ENCODE data around the gene TMC4.
"Not testable (repeated sequence)": the region's sequence is repeated elsewhere in the genome, so short reads cannot be mapped to it uniquely, and the experiment has no call there.

The TMC4 gene

GRCh38 chr19:54204767-54205468 is 32.0 kb upstream of the TMC4 start:
- DNase-seq (ENCODE audit: low spot score): no peak

GRCh38 chr19:54203151-54203611 is 30.2 kb upstream of the TMC4 start:
- DNase-seq (ENCODE audit: low spot score): no peak

- no peak for DNase-seq (ENCODE audit: low spot score)
Observed at GRCh38 chr19:54201980-54202379, 29.0 kb upstream of the TMC4 start.

- no peak for DNase-seq (ENCODE audit: low spot score)
Observed at GRCh38 chr19:54201172-54201701, 28.3 kb upstream of the TMC4 start.

GRCh38 chr19:54199401-54199800 is 26.4 kb upstream of the TMC4 start:
- DNase-seq (ENCODE audit: low spot score): no peak

DNA sequence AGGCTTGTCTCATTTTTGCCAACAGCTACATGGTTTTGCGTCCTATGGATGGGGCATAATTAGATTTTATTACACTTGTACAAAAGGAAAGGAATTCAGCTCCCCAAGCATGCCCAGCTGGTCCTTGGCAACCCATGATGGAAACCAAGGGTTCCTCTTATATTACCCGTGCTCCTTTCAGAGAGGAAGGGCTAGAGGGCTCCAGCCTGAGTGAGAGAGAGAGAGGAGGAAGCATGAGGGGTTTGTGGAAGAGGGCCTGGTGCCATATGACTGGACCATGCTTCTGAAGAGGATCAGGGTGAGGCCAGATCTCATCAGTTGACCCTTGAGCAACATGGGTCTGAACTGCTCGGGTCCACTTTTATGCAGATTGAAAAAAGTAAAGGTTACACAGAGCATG is 24.2 kb upstream of the TMC4 start:
- no peak for DNase-seq (ENCODE audit: low spot score)

GRCh38 chr19:54196536-54196935 is 23.6 kb upstream of the TMC4 start:
- DNase-seq (ENCODE audit: low spot score): no peak

DNA sequence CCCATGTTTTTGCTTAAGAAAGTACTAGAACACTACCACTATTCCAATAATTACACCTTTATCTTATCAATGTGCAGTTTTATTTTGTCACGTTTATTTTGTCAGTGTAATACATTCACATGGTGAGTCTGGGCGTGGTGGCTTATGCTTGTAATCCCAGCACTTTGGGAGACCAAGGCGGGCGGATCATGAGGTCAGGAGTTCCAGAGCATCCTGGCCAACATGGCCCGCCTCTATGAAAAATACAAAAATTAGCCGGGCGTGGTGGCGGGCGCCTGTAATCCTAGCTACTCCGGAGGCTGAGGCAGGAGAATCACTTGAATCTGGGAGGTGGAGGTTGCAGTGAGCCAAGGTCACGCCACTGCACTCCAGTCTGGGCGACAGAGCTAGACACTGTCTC is 21.5 kb upstream of the TMC4 start:
- DNase-seq (ENCODE audit: low spot score): not testable (repeated sequence)

GRCh38 chr19:54193011-54193410 is 20.1 kb upstream of the TMC4 start:
- no peak for DNase-seq (ENCODE audit: low spot score)

DNA sequence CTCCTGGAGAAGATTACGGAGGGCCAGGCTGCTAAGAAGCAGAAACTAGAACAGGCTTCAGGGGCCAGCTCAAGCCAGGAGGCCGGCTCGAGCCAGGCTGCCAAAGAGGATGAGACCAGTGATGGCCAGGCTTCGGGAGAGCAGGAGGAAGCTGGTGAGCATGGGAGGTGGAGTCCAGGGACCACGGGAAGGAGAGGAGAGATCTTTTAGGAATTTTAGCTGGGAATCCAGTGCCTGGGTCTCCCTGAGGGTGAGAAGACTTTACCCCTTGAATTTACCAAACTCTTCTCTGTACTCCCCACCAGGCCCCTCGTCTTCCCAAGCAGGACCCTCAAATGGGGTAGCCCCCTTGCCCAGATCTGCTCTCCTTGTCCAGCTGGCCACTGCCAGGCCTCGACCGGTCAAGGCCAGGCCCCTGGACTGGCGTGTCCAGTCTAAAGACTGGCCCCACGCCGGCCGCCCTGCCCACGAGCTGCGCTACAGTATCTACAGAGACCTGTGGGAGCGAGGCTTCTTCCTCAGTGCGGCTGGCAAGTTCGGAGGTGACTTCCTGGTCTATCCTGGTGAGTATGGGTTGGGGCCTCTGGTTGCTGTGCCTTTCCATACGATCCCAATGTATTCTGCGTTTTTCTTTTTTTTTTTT is 19.0 kb upstream of the TMC4 start:
- DNase-seq (ENCODE audit: low spot score): no peak

DNA sequence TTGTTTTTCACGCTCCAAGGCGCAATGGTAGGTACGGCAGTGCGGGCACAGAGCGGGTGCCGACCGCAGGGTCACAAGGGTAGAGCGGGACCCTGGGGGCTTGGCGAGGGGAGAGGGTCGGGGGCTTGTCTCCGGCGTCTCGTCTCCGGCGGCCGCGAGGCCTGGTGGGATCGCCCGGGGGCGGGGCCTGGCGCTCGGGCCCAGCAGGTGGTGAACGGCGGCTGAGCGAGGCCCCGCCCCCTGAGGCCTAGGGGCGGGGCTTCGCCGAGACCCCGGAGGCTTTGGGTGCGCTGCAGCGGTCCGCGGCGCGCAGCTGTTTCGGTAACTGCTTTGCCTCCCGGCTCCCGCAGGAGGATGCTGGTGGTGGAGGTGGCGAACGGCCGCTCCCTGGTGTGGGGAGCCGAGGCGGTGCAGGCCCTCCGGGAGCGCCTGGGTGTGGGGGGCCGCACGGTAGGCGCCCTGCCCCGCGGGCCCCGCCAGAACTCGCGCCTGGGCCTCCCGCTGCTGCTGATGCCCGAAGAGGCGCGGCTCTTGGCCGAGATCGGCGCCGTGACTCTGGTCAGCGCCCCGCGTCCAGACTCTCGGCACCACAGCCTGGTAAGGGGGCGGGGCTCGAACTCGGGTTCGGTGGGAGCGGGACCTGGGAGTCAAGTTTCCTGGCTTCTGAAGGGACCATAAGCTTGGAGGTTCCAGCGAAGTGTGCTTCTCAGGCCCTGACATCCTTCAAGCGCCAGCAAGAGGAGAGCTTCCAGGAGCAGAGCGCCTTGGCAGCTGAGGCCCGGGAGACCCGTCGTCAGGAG is 18.3 kb upstream of the TMC4 start, which contains the start of gene TSEN34:
Gene TSEN34 (plus strand): TSS at position 298 of the 800 bp plus-strand sequence. CDS start 57 bp downstream, at position 355.
- DNase-seq (ENCODE audit: low spot score): no peak

DNA sequence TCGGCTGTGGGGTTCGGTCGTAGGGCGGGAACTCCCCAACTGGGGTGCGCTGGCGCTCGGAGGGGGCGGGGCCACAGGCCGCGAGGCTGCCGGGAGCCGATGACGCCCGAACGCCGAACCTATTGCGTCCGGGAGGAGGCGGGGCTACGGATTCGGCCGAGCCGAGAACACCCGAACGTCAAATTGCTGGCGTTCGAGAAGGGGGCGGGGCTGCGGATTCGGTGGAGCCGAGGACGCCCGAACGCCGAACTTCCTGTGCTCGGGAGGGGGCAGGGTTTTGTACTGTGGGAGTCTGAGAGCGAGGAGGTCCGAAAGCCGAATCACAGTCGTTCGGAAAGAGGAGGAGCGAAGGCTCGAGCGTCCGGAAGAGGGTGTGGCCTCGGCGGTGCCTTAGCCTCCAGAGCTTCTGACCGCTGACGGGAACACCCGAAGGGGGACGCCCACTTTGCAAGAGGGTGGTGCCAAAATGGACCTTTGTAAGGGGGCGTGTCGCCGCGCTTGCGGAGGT is 17.6 kb upstream of the TMC4 start:
- DNase-seq (ENCODE audit: low spot score): peak; percentile 100

GRCh38 chr19:54189735-54190502 is 17.0 kb upstream of the TMC4 start:
- DNase-seq (ENCODE audit: low spot score): peak; percentile 100

GRCh38 chr19:54189145-54189734 is 16.3 kb upstream of the TMC4 start, which contains the start of gene MBOAT7:
MBOAT7 (minus strand) TSS chr19:54189580; CDS start chr19:54188508, 1,072 bp downstream.
- no peak for DNase-seq (ENCODE audit: low spot score)

GRCh38 chr19:54188215-54188871 is 15.4 kb upstream of the TMC4 start:
- DNase-seq (ENCODE audit: low spot score): no peak

DNA sequence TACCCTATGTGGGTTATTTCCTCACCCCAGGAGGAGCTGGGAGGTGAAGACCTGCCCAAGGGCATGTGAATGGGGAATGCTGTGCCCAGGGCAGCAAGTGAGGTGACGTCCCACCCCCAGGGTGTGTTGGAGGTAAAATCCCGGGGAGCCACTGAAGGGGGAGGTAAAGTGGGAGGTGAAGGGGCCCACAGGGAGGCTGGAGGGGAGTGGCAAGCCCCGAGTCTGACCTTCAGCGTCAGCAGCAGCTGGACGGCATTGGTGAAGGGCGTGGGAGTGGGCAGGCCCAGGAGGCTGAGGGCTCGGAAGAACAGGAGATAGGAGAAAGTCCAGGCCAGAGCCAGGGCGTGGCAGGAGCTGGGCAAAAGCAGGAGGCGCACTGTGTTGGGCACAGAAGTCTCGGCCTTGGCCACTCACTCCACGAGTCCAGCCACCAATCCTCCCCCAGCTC is 14.0 kb upstream of the TMC4 start:
- DNase-seq (ENCODE audit: low spot score): no peak

DNA sequence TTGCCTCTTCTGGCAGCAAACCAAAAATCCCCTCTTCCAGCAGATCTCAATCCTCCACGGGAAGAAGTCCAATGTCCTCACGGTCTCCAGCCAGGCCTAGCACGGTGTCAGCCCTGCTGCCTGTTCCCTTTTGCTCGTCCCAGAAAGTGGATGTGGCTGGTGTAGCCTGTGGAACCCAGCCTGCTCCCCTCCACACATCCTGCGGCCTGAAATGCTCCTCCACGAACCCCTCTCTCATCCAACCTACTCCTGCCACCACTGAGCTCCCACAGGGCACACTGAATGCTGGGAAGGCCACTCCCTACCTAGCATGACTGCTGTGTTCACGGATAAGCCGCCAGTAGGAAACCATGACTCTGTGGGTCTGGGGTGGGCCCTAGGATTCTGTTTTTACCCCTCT is 13.4 kb upstream of the TMC4 start:
- DNase-seq (ENCODE audit: low spot score): no peak

DNA sequence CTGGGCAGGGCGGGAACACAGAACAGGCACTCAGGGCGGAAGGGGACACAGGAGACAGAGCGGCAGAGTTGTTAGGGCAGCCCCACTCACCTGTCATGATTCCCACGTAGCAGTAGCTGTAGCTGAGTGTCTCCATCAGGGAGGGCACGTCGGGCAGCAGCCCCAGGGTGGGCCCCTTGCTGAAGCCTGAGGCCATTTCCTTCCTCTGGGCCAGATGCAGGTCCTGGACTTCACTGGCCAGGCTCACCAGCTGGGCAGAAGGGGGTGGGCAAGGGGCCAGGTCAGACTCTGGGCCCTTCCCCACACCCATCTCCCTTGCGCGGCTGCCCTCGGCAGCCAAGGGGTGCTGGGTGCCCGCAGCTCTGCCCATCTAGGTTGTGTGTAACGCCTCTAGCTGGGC is 10.5 kb upstream of the TMC4 start:
- DNase-seq (ENCODE audit: low spot score): no peak

DNA sequence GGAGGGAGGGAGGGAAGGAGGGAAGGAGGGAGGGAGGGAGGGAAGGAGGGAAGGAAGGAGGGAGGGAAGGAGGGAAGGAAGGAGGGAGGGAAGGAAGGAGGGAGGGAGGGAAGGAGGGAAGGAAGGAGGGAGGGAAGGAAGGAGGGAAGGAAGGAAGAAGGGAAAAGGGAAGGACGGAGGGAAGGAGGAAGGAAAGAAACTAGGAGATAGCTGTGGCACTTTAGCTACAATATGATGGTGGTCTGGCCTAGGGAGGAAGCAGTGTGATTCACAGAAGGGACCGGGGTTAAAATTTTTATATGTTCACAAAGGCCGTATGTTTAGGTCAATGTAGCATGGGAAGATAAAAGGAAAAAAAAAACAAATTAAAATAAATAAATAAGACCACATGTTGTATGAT is 8.9 kb upstream of the TMC4 start:
- DNase-seq (ENCODE audit: low spot score): not testable (repeated sequence)

GRCh38 chr19:54180691-54181091 is 7.7 kb upstream of the TMC4 start:
- DNase-seq (ENCODE audit: low spot score): no peak

All from globus pallidus (tissue), 1 donor.